SU-DHL-6 (cell line): ENCODE data around the gene LBHD1.

Source experiments
- CTCF ChIP-seq: fragments of 200-600 bp; sonication (generic); IDR thresholded peaks from one replicate; pipeline ENCODE4 v1.5.1; 2017; ENCODE audit warnings: antibody characterized with exemption, mild to moderate bottlenecking, low read length, moderate library complexity; ENCODE audit not compliant: insufficient read depth, poor library complexity, severe bottlenecking
- EZH2phosphoT487 ChIP-seq: fragments of 200-600 bp; sonication (generic), shearing (Covaris generic); conservative IDR thresholded peaks from 2 replicates; pipeline ENCODE4 v1.6.1; 2018; ENCODE audit warnings: mild to moderate bottlenecking, antibody characterized with exemption, low read length, moderate library complexity, mixed read lengths

- no peak for TF ChIP-seq CTCF
- TF ChIP-seq EZH2phosphoT487, result no peak
Observed at GRCh38 chr11:62646825-62647608, 25.1 kb downstream of the LBHD1 start.
